Thoracic aorta (tissue), 2 donors: Measurements from ENCODE around the gene GTF2I. TPM values are rescaled to one million over a fixed set of nuclear protein-coding genes. Genes with fewer than 3 reads are reported as not detected.
"Not testable (repeated sequence)": the region's sequence is repeated elsewhere in the genome, so short reads cannot be mapped to it uniquely, and the experiment has no call there.

ENCODE experiments used
- ATAC-seq: fragments of 150-250 bp; one replicate; pipeline ENCODE4 v1.8.0; 2017; ENCODE audit warnings: low read depth; ENCODE audit not compliant: insufficient number of reproducible peaks, low FRiP score
- DNase-seq: peaks from one replicate; pipeline ENCODE4 v3.0.0-alpha.2; 2020; ENCODE audit warnings: low spot score
- H3K27ac ChIP-seq, 2 donors: fragments of 200-600 bp; sonication (generic); 1 replicate in 1 of 2; 2 replicates in 1 of 2; pipeline ENCODE4 v1.5.1; 2016; ENCODE audit warnings: mild to moderate bottlenecking in 2 of 2, moderate library complexity in 2 of 2
- H3K27me3 ChIP-seq: fragments of 200-600 bp; sonication (generic); replicated peaks from 2 replicates; pipeline ENCODE4 v1.6.0; 2016; ENCODE audit warnings: mild to moderate bottlenecking; ENCODE audit not compliant: insufficient read depth
- H3K36me3 ChIP-seq: fragments of 200-600 bp; sonication (generic); one replicate; pipeline ENCODE4 v1.5.1; 2016
- H3K4me1 ChIP-seq, 2 donors: fragments of 200-600 bp; sonication (generic); 1 replicate in 1 of 2; 2 replicates in 1 of 2; pipeline versions ENCODE4 v1.5.1 to v1.6.0; 2016; ENCODE audit warnings: low read depth in 2 of 2, mild to moderate bottlenecking in 1 of 2; ENCODE audit not compliant: control insufficient read depth in 1 of 2
- H3K4me3 ChIP-seq: fragments of 200-600 bp; sonication (generic); 2 replicates; pipeline ENCODE4 v1.5.1; 2016; ENCODE audit warnings: mild to moderate bottlenecking
- H3K9me3 ChIP-seq: fragments of 200-600 bp; sonication (generic); 2 replicates; pipeline ENCODE4 v1.5.1; 2016
- CTCF ChIP-seq: fragments of 200-600 bp; sonication (generic); IDR thresholded peaks from one replicate; pipeline ENCODE4 v1.5.1; 2019; ENCODE audit warnings: antibody characterized with exemption
- total RNA-seq, 2 donors: library from RNA; depleted of rRNA; stranded (reverse); fragments of >200 nt; gene quantifications; one replicate each; pipeline versions ENCODE4 v1.1.0 to v1.2.3, GENCODE V29; 2016

The GTF2I gene
- total RNA-seq, 2 donors from 2014 or later = 107 to 157 TPM

- peaks cover 2% of the 10 kb centered on the region for H3K36me3 ChIP-seq
- no peak for ATAC-seq
- H3K4me3 ChIP-seq = no peak overlapping the region
- H3K27me3 ChIP-seq = no peaks in the 10 kb centered on the region
- H3K9me3 ChIP-seq = no peaks in the 10 kb centered on the region
- H3K4me1 ChIP-seq = no peaks in the 10 kb centered on the region
- no peak for TF ChIP-seq CTCF
- no peak overlapping the region for H3K27ac ChIP-seq
- no peak for DNase-seq
These were observed 27.0 kb downstream of the GTF2I start for GRCh38 chr7:74684473-74684872.

GRCh38 chr7:74684921-74685320 lies 27.4 kb downstream of the GTF2I start:
- Histone ChIP-seq H3K4me3 (no peak overlapping the region), H3K27ac (no peak overlapping the region), H3K27me3 (no peaks in the 10 kb centered on the region), H3K4me1 (no peaks in the 10 kb centered on the region), H3K9me3 (no peaks in the 10 kb centered on the region), H3K36me3 (peaks cover 6% of the 10 kb centered on the region)
- ATAC-seq (no peak), DNase-seq (no peak)
- TF ChIP-seq CTCF = no peak

GRCh38 chr7:74690474-74690873 lies 33.0 kb downstream of the GTF2I start:
- ATAC-seq (no peak), DNase-seq (no peak)
- Histone ChIP-seq H3K9me3 (no peaks in the 10 kb centered on the region), H3K4me3 (no peak overlapping the region), H3K27ac (no peak overlapping the region), H3K4me1 (no peaks in the 10 kb centered on the region), H3K27me3 (no peaks in the 10 kb centered on the region), H3K36me3 (peaks cover 41% of the 10 kb centered on the region)
- no peak for TF ChIP-seq CTCF

- H3K9me3 ChIP-seq, ATAC-seq, H3K4me1 ChIP-seq, H3K27me3 ChIP-seq, H3K27ac ChIP-seq, H3K4me3 ChIP-seq, DNase-seq: not testable (repeated sequence)
- peaks cover 59% of the 10 kb centered on the region for H3K36me3 ChIP-seq
These were observed 46.9 kb downstream of the GTF2I start for GRCh38 chr7:74704419-74704818.

- ATAC-seq (no peak), DNase-seq (no peak)
- Histone ChIP-seq H3K27ac (no peak overlapping the region), H3K27me3 (no peaks in the 10 kb centered on the region), H3K4me1 (no peaks in the 10 kb centered on the region), H3K36me3 (peaks cover 61% of the 10 kb centered on the region), H3K4me3 (no peak overlapping the region), H3K9me3 (no peaks in the 10 kb centered on the region)
- TF ChIP-seq CTCF = no peak
These were observed 49.7 kb downstream of the GTF2I start for GRCh38 chr7:74707238-74707637.

- no peak overlapping the region for H3K27ac ChIP-seq
- no peaks in the 10 kb centered on the region for H3K4me1 ChIP-seq
- DNase-seq (no peak), ATAC-seq (no peak)
- peaks cover 4% of the 10 kb centered on the region for H3K9me3 ChIP-seq
- no peak overlapping the region for H3K4me3 ChIP-seq
- peaks cover 60% of the 10 kb centered on the region for H3K36me3 ChIP-seq
- TF ChIP-seq CTCF = no peak
- H3K27me3 ChIP-seq = no peaks in the 10 kb centered on the region
These were observed 51.2 kb downstream of the GTF2I start for GRCh38 chr7:74708569-74709275.
